NB4 (cell line): ENCODE data around the gene NUP98.
"Not testable (repeated sequence)": the region's sequence is repeated elsewhere in the genome, so short reads cannot be mapped to it uniquely, and the experiment has no call there.

Experiments
- DNase-seq: peaks from one replicate; pipeline ENCODE4 v3.0.0; 2010; ENCODE audit warnings: low read depth
- H3K4me3 ChIP-seq: one replicate; pipeline ENCODE4 v1.5.1; 2011; ENCODE audit warnings: mild to moderate bottlenecking, low read depth, low read length, moderate library complexity
- MYC ChIP-seq: IDR thresholded peaks from 2 replicates; pipeline ENCODE4 v1.6.1; 2011; ENCODE audit warnings: low read depth, low read length
- POLR2A ChIP-seq: IDR thresholded peaks from 2 replicates; pipeline ENCODE4 v1.6.1; 2011; ENCODE audit warnings: mild to moderate bottlenecking; ENCODE audit not compliant: insufficient read length; ENCODE audit errors: extremely low read depth
- TF ChIP-seq, protein P1 (sequence below): IDR thresholded peaks from one replicate; pipeline ENCODE4 v1.5.1; 2012; ENCODE audit warnings: low read depth, low read length
- TF ChIP-seq, protein P2 (sequence below): IDR thresholded peaks from 2 replicates; pipeline ENCODE4 v1.6.1; 2011; ENCODE audit warnings: low read depth, low read length

NUP98 gene

GRCh38 chr11:3645552-3645951, 151.8 kb downstream of the NUP98 start:
- DNase-seq: no peak
- no peak for TF ChIP-seq POLR2A
- TF ChIP-seq, protein P1, sequence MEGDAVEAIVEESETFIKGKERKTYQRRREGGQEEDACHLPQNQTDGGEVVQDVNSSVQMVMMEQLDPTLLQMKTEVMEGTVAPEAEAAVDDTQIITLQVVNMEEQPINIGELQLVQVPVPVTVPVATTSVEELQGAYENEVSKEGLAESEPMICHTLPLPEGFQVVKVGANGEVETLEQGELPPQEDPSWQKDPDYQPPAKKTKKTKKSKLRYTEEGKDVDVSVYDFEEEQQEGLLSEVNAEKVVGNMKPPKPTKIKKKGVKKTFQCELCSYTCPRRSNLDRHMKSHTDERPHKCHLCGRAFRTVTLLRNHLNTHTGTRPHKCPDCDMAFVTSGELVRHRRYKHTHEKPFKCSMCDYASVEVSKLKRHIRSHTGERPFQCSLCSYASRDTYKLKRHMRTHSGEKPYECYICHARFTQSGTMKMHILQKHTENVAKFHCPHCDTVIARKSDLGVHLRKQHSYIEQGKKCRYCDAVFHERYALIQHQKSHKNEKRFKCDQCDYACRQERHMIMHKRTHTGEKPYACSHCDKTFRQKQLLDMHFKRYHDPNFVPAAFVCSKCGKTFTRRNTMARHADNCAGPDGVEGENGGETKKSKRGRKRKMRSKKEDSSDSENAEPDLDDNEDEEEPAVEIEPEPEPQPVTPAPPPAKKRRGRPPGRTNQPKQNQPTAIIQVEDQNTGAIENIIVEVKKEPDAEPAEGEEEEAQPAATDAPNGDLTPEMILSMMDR: no peak
- TF ChIP-seq, protein P2, sequence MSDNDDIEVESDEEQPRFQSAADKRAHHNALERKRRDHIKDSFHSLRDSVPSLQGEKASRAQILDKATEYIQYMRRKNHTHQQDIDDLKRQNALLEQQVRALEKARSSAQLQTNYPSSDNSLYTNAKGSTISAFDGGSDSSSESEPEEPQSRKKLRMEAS: no peak
- no peak for TF ChIP-seq MYC

GRCh38 chr11:3644817-3645235, 152.5 kb downstream of the NUP98 start, which contains the start of gene ART1:
Gene ART1, plus strand, starts transcription at chr11:3645128. Its CDS starts 14,086 bp downstream, at chr11:3659214.
- TF ChIP-seq POLR2A: no peak
- TF ChIP-seq, protein P1: no peak
- peak; percentile 21 for DNase-seq

More at GRCh38 chr11:3645552-3645951, 151.8 kb downstream of the NUP98 start:
- H3K4me3 ChIP-seq: no peak overlapping the region

DNA sequence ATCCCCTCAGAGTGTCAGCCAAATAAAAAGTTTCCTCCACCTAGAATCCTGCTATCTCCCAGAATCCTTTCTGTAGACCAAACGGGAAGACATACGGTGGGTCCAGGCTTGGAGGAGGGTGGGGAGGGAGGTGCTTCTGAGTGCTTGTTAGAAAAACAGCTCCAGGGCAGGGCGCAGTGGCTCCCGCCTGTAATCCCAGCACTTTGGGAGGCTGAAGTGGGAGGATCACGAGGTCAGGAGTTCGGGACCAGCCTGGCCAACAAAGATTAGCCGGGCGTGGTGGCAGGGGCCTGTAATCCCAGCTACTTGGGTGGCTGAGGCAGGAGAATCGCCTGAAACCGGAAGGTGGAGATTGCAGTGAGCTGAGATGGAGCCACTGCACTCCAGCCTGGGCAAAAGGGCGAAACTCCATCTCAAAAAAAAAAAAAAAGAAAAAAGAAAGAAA, 154.2 kb downstream of the NUP98 start:
- DNase-seq, H3K4me3 ChIP-seq: not testable (repeated sequence)

More at GRCh38 chr11:3644817-3645235, 152.5 kb downstream of the NUP98 start, which contains the start of gene ART1:
- no peak within 1 kb of the TSS for H3K4me3 ChIP-seq

DNA sequence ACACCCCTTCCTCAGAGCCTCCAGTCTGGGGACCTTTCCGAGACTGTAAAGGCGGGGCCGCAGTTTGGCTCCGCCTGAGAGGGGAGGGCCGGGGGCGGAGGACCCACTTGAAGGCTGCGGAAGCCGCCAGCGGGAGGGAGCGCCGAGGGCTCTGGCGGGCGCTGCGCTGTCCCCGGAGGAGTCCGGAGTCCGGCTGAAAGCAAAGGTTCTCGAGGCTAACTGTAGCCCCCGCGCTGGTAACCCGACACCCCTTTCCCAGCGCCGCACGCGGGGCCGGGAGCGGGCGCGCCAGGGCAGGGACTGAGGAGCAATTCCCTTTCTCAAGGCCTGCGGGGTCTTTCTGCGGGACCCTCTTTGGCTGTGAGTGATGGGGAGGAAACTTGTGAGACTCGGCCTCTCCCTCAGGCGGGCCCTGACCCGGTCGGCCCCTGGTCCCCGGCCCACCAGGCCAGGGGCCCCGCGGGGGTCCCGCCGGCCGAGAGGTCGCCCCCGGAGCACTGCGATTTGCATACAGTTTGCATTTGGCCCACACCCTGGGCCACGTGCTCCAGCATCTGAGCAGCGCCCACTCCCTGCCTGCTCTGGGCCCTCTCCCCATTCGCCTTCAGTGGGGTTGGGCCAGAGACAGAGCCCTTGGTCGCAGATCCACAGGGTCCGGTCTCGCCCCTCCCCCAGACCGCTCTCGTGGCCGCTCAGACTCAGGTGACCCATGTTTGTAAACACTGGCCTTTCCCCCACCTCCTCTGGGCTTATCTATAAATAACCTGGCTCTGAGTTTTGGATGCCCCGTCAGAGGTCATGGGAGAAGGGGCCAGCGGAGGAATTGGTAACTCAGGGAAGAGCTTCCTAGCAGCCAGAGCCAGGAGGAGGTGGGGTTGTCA, 155.0 kb downstream of the NUP98 start:
- TF ChIP-seq POLR2A (no peak), MYC (no peak)
- TF ChIP-seq, protein P1: no peak
- TF ChIP-seq, protein P2: no peak
- H3K4me3 ChIP-seq: no peak overlapping the region
- peak; percentile 65 for DNase-seq

DNA sequence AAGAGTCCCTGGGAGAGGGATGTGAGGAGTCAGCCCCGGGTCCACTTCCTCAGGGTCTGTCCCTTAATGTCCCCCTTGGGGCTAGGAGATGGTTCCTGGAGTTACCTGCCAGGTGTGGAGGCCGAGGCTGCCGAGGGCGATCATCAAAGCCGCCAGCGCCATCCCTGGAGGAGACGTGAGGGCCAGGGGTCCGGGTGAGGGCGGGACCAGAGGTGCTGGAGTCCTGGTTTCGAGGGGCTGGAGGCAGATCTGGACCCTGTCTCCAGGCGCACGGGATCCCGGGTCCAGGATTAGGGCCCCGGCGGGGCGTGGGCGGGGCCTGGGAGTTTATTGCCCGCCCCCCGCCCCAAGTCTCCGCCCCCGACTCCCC, 155.7 kb downstream of the NUP98 start, which contains the start of gene ART5:
TSS of gene ART5 (minus strand) at position 292 of the 370 bp plus-strand sequence. CDS start at position 162, 130 bp downstream.
- TF ChIP-seq, protein P1: no peak
- TF ChIP-seq POLR2A: no peak
- no peak for TF ChIP-seq MYC
- TF ChIP-seq, protein P2: no peak
- H3K4me3 ChIP-seq: no peak within 1 kb of the TSS

DNA sequence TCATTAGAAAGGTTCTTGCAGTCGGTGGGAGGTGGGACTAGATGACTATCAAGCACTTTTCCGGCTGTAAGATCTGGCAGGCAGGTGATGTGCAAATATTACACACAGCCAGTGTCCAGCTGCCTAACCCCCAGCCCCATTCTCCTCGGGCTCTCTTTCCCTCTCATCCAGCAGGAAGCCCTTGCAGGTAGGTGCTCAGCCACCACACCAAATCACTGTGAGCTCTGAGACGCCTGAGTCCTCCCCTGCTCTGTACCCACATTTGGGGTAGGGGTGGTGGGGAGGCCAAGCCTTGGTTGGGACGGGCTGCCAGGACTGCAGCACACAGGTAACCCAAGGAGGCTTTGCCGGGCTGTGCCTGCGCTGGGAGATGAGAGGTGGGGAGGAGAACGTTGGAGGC, 156.2 kb downstream of the NUP98 start:
- TF ChIP-seq POLR2A (no peak), MYC (no peak)
- TF ChIP-seq, protein P1: no peak
- TF ChIP-seq, protein P2: no peak
- no peak for DNase-seq
- H3K4me3 ChIP-seq: no peak overlapping the region

More for the DNA sequence above, 155.7 kb downstream of the NUP98 start, which contains the start of gene ART5:
- no peak for DNase-seq
